Adrenal gland (tissue), 12 donors: ENCODE data around the gene THADA. TPM values are rescaled to one million over a fixed set of nuclear protein-coding genes. Genes with fewer than 3 reads are reported as not detected.

Experiments
- DNase-seq, 7 donors: peaks; one replicate each; pipeline ENCODE4 v3.0.0-alpha.2; 2019 to 2020
- H3K27ac ChIP-seq, 5 donors: fragments of 200-600 bp; sonication (generic) in 4 of 5; 1 replicate in 3 of 5; 2 replicates in 2 of 5; pipeline versions ENCODE4 v1.5.1 to v1.8.0; 2016 to 2020; ENCODE audit warnings: mild to moderate bottlenecking in 1 of 5
- H3K27me3 ChIP-seq: fragments of 200-600 bp; 2 replicates; pipeline ENCODE4 v1.8.0; 2021
- H3K36me3 ChIP-seq, 2 donors: fragments of 200-600 bp; replicated peaks in 1 of 2; 1 replicate in 1 of 2; 2 replicates in 1 of 2; pipeline versions ENCODE4 v1.5.1 to v1.8.0; 2018 to 2022
- H3K4me1 ChIP-seq, 2 donors: fragments of 200-600 bp; replicated peaks in 1 of 2; 1 replicate in 1 of 2; 2 replicates in 1 of 2; pipeline versions ENCODE4 v1.5.1 to v1.8.0; 2018 to 2021
- H3K4me3 ChIP-seq, 4 donors: fragments of 200-600 bp; sonication (generic) in 3 of 4; one replicate each; pipeline ENCODE4 v1.5.1; 2016 to 2018
- H3K9me3 ChIP-seq, 3 donors: fragments of 200-600 bp; sonication (generic) in 1 of 3; replicated peaks in 1 of 3; 1 replicate in 2 of 3; 2 replicates in 1 of 3; pipeline versions ENCODE4 v1.5.1 to v1.8.0; 2016 to 2021
- POLR2A ChIP-seq, 2 donors: fragments of 450-650 bp; IDR thresholded peaks; one replicate each; pipeline ENCODE4 v1.6.1; 2017; ENCODE audit warnings: antibody characterized with exemption in 2 of 2, mild to moderate bottlenecking in 2 of 2, moderate library complexity in 1 of 2
- WGBS, 4 donors: extraction: QIAGEN DNeasy Blood & Tissue Kit in 2 of 4; methylation state at CpG; one replicate each; pipeline versions ENCODE4 v1.1.5 to v1.1.7; 2013 to 2017; 5-methylcytosine and 5-hydroxymethylcytosine counted together
- intact Hi-C, 2 donors: fragments of 100-400 bp; cut with DNase I; formaldehyde crosslinking; loops; one replicate each; pipeline versions ENCODE4 v1.14.1 to v1.15.0; 2022 to 2023
- polyA plus RNA-seq, 3 donors: library from polyadenylated mRNA; stranded (reverse); fragments of 200-250 nt in 2 of 3; fragments of 350-450 nt in 1 of 3; fragmentation: Illumina TruSeq in 1 of 3; extraction: RNeasy Lipid Tissue Mini Kit (QIAGEN cat#74804) in 1 of 3; gene quantifications; one replicate each; pipeline ENCODE4 v1.2.3, GENCODE V29; 2013 to 2014
- total RNA-seq, 9 donors: library from RNA; depleted of rRNA in 4 of 9; stranded (reverse); fragments of >200 nt in 4 of 9; fragments of 120-200 nt in 1 of 9; fragmentation: NEBNext Ultra II Directional in 1 of 9; extraction: Animal tissue kit (Norgen Biotek cat#: 25700) in 1 of 9; gene quantifications; one replicate each; pipeline versions ENCODE4 v1.1.0 to v1.2.4, GENCODE V29; 2013 to 2023
- TF ChIP-seq, protein P1 (sequence below), 6 experiments: fragments of 450-650 bp in 4 of 6; fragments of 200-600 bp in 2 of 6; sonication (generic) in 1 of 6; IDR thresholded peaks; 1 replicate in 5 of 6; 2 replicates in 1 of 6; pipeline versions ENCODE4 v1.5.1 to v1.8.0; 2016 to 2021; ENCODE audit warnings: antibody characterized with exemption in 6 of 6, mild to moderate bottlenecking in 2 of 6, moderate library complexity in 1 of 6
- donor health status: healthy with polysubstance abuse.
- donor health status: Bipolar disorder and iron deficiency.
- donor health status: DM: yes; HTN: yes; CAD: no.
- donor health status: DM: no; HTN: no; CAD: no.
- donor health status: DM: no; HTN: no; CAD: no.
- donor health status: DM: yes; HTN: yes; CAD: no.

The THADA gene
- total and polyA plus RNA-seq, 12 donors = 14.1 to 38.4 (median 25.4) TPM

GRCh38 chr2:43294973-43295603, 300.8 kb downstream of the THADA start:
- no peaks in the 10 kb centered on the region for H3K36me3 ChIP-seq
- no peak overlapping the region for H3K4me3 ChIP-seq
- no peaks in the 10 kb centered on the region for H3K27me3 ChIP-seq
- peaks cover 0 to 14% of the 10 kb centered on the region in 2 donors for H3K4me1 ChIP-seq
- H3K9me3 ChIP-seq = no peaks in the 10 kb centered on the region
- no peak for DNase-seq
- 82 to 90% (median 87%) methylated on average over 5 of the region's 5 CpGs for WGBS, 4 donors
- intact Hi-C loops = no loop called here
- no peak overlapping the region for H3K27ac ChIP-seq
- TF ChIP-seq POLR2A (IDR thresholded peaks at IDR 0.05) = no peak
- TF ChIP-seq, protein P1, sequence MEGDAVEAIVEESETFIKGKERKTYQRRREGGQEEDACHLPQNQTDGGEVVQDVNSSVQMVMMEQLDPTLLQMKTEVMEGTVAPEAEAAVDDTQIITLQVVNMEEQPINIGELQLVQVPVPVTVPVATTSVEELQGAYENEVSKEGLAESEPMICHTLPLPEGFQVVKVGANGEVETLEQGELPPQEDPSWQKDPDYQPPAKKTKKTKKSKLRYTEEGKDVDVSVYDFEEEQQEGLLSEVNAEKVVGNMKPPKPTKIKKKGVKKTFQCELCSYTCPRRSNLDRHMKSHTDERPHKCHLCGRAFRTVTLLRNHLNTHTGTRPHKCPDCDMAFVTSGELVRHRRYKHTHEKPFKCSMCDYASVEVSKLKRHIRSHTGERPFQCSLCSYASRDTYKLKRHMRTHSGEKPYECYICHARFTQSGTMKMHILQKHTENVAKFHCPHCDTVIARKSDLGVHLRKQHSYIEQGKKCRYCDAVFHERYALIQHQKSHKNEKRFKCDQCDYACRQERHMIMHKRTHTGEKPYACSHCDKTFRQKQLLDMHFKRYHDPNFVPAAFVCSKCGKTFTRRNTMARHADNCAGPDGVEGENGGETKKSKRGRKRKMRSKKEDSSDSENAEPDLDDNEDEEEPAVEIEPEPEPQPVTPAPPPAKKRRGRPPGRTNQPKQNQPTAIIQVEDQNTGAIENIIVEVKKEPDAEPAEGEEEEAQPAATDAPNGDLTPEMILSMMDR (IDR thresholded peaks at IDR 0.05) = no peak

GRCh38 chr2:43293744-43294695, 301.8 kb downstream of the THADA start:
- Histone ChIP-seq H3K27ac (peak overlapping the region in 4 of 5 donors; percentile 29 to 74 (median 43)), H3K4me1 (peaks cover 0 to 14% of the 10 kb centered on the region in 2 donors), H3K36me3 (no peaks in the 10 kb centered on the region), H3K27me3 (no peaks in the 10 kb centered on the region), H3K4me3 (no peak overlapping the region), H3K9me3 (no peaks in the 10 kb centered on the region)
- intact Hi-C loops = no loop called here
- TF ChIP-seq, protein P1 (IDR thresholded peaks at IDR 0.05) = no peak
- TF ChIP-seq POLR2A (IDR thresholded peaks at IDR 0.05) = no peak
- DNase-seq = peak in 6 of 7 donors; percentile 48 to 76 (median 70)
- 53 to 67% (median 63%) methylated on average over 6 of the region's 6 CpGs for WGBS, 4 donors

DNA sequence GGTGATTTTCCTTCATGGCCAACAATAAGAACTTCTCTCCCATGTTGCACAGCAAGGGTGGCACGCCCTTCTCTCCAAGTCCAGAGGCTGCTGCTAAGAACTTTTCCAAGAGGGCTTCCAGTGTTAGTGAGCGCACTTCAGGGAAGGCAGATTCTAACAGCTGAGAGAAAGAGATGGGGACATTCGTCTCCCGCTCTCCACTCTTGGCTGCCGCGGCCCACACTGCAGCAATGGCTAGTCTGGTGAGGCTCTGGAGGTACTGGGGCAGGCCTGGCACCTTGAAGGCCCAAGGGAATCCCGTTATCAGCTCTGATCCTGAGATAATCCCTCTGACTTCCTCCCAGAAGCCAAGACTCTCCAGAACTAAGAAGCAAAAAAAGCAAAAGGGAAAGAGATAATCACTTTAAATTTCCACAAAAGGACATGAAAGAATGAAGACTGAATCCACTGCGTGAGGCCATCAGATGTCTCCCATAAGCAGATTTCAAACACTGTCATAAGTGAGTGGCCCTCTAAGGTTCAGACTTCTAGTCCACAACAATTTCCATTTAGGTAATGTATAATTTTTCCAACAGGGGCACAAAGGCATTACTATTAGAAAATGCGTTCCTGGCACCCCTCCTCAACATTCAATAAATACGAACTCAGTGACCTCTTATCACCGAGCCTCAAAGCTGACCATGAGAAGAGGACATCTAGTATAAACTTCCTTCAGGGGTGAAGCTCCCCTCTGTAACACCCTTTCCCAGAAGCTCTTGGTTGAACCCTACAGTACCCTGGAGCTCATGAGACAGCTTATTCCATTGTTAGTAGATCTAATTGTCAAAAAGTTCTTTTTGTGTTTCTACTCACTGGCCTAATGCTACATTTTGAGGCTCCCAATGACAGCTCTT, 302.7 kb downstream of the THADA start:
- peaks cover 0 to 8% of the 10 kb centered on the region in 2 donors for H3K4me1 ChIP-seq
- H3K27ac ChIP-seq = peak overlapping the region in 3 of 5 donors; percentile 22 to 62 (median 53)
- no peak for DNase-seq
- TF ChIP-seq, protein P1 (IDR thresholded peaks at IDR 0.05) = no peak
- TF ChIP-seq POLR2A (IDR thresholded peaks at IDR 0.05) = no peak
- H3K9me3 ChIP-seq = no peaks in the 10 kb centered on the region
- intact Hi-C loops = no loop called here
- H3K36me3 ChIP-seq = no peaks in the 10 kb centered on the region
- no peak overlapping the region for H3K4me3 ChIP-seq
- H3K27me3 ChIP-seq = no peaks in the 10 kb centered on the region
- 88 to 94% (median 90%) methylated on average over 10 to 11 of the region's 11 CpGs for WGBS, 4 donors
